NCI-H1417 treated with DMSO at 0.1 percent for 48 hours (cell line): ENCODE measurements around the gene RGS5.

Experiments used
- DNase-seq: peaks from one replicate; lab custom pipeline; 2025; lab: John Stamatoyannopoulos, UW

The RGS5 gene

DNA sequence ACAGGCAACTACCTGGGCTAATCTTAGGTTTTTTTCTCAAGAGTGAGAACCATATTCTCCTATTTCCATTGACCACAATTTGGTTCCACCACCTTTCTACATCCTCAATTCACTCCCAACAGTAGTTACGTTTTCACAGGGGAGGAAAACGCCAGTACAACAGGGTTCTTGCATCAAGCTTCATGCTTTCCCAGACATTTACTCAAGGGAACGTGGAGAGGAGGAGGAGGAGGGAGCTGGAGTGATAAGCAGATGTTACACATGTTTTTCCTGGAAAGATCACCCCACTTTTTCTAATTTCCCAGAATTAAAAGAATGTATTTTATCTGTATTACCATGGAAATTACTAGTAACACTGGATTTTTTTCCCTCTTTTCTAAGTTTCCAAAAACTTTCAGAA, 58.3 kb downstream of the RGS5 start:
- no peak for DNase-seq

- DNase-seq = no peak
Measured at GRCh38 chr1:163142152-163142551, 60.6 kb downstream of the RGS5 start.

GRCh38 chr1:163141556-163141955, 61.2 kb downstream of the RGS5 start:
- no peak for DNase-seq

- DNase-seq = no peak
Measured at GRCh38 chr1:163137556-163138265, 65.0 kb downstream of the RGS5 start.

GRCh38 chr1:163131981-163132380, 70.7 kb downstream of the RGS5 start:
- no peak for DNase-seq

GRCh38 chr1:163130225-163130856, 72.4 kb downstream of the RGS5 start:
- no peak for DNase-seq

- DNase-seq = no peak
Measured at GRCh38 chr1:163128282-163128681, 74.4 kb downstream of the RGS5 start.

DNA sequence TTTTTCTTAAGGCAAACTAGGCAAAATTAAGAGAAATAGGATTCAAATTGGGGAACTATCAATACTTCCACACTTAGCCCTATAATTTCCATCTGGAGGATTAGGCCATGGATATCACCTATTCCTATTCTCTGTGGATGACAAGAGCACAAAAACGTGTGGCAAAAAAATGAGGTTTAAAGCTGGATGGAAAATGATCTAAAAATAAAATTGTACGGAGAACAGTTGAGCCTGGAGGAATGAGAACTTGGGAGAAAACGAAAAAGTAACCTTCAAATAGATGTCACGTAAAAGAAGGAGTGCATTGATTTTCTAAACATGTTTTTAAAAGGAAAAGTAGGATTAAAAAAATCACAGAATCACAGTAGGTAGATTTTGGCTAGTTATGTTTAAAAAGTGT, 77.9 kb downstream of the RGS5 start:
- DNase-seq = no peak

- DNase-seq = no peak
Measured at GRCh38 chr1:163120372-163120771, 82.3 kb downstream of the RGS5 start.

DNA sequence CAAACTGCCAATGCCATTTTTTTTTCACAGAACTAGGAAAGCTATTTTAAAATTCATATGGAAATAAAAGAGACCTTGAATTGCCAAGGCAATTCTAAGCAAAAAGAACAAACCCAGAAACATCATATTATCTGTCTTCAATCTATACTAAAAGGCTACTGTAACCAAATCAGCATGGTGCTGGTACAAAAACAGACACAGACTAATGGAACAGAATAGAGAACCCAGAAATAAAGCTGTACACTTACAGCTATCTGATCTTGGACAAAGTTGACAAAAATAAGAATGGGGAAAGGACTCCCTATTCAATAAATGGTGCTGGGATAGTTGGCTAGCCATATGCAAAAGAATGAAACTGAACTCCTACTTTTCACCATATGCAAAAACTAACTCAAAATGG, 83.0 kb downstream of the RGS5 start:
- DNase-seq = no peak

DNA sequence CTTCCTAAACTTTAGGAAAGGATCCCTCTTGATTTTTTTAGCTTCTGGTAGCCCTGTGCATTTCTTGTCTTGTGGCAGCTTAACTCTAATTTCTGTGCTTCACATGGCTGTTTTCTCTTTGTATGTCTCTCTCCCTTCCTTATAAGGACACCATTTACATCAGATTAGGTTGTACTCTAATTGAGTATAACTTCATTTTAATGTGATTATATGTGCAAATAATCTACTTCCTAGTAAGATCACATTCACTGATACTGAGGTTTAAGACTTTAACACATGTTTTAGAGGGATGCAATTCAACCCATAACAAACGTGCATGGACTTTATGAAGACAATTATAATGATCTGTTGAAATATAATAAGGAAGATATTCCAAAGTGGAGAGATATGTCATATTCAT, 86.8 kb downstream of the RGS5 start:
- DNase-seq = no peak

- no peak for DNase-seq
Measured at GRCh38 chr1:163107655-163108054, 95.1 kb downstream of the RGS5 start.

DNA sequence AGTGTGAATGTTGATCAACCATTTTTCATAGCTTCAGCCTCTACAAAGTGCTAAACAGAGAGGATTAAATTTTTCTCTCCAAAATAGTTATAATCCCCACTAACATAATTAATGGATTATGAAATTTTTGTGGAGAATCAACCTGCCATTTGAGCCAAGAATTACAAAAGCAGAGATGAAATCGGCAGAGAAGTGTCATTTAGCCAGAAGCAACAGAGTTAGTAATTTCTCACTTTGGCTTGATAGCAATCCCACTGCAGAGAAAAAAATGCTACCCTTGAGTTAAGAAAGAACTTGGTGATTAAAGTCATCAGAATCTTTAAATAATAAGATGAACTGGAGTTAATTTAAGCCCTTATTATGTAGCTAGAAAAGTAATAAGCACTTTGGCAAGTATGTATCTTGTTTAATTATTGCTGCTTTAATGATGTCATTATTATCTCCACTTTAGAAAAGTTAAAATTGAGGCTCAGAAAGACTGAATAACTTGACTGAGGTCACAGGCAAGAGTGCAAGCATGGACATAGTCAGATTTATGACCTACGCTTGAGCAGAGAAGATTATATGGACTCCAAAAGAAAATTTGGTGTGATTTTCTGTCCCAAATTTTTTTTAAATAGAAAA, 96.2 kb downstream of the RGS5 start:
- no peak for DNase-seq

GRCh38 chr1:163104385-163105099, 98.2 kb downstream of the RGS5 start:
- no peak for DNase-seq

- DNase-seq = no peak
Measured at GRCh38 chr1:163102590-163102989, 100.1 kb downstream of the RGS5 start.

- no peak for DNase-seq
Measured at GRCh38 chr1:163095213-163095612, 107.5 kb downstream of the RGS5 start.

- DNase-seq = no peak
Measured at GRCh38 chr1:163094589-163094988, 108.1 kb downstream of the RGS5 start.

- DNase-seq = no peak
Measured at GRCh38 chr1:163094182-163094581, 108.5 kb downstream of the RGS5 start.

DNA sequence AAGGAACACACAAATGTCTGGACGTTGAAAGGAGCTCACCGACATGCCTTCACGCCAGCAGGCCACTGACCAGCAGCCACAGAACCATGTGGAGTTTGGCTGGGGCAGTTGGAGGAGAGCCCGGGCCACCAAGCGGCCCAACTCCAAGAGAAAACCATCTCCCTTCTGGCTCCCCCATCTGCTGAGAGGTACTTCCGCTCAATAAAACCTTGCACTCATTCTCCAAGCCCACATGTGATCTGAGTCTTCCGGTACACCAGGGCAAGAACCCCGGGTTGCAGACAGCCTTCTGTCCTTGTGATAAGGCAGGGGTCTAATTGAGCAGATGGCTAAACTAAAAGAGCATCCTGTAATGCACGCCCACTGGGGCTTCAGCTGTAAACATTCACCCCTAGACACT, 109.1 kb downstream of the RGS5 start:
- no peak for DNase-seq

DNA sequence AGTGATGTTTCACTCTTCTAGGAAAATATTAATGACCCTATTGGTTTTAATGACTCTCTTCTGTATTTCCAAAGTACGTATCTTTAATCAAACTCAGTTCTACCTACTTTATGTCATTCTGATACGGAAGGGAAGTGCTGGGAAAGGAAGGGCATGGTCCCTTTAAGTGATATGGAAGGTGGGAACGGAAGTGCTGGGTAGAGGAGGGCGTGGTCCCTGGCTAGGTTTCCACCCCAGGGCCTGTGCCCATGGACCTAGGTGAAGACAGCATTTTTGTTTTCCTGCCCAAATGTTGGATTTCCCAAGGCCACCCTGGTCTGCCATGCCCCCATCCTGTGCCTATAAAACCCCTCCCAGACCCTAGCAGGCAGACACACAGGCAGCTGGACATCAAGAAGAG, 109.5 kb downstream of the RGS5 start:
- DNase-seq = no peak
